CD14-positive monocyte (primary cell): ENCODE results near the gene EIF2B2. TPM values are rescaled to one million over a fixed set of nuclear protein-coding genes. Genes with fewer than 3 reads are reported as not detected.

Experiments used
- DNase-seq, 3 donors: peaks; one replicate each; pipeline ENCODE4 v3.0.0-alpha.2; 2011 to 2022
- H2AFZ ChIP-seq: 2 replicates; pipeline ENCODE4 v1.6.0; 2012; ENCODE audit warnings: mild to moderate bottlenecking, low read depth, low read length, inconsistent platforms; ENCODE audit not compliant: insufficient read depth, poor library complexity, severe bottlenecking
- H3K27ac ChIP-seq, 2 donors: 1 replicate in 1 of 2; 2 replicates in 1 of 2; pipeline ENCODE4 v1.5.1; 2012 to 2013; ENCODE audit warnings: low read length in 2 of 2, control low read depth in 1 of 2, inconsistent platforms in 1 of 2, low read depth in 1 of 2, mild to moderate bottlenecking in 1 of 2
- H3K27me3 ChIP-seq, 2 donors: one replicate each; pipeline versions ENCODE4 v1.6.0 to v1.6.1; 2011 to 2013; ENCODE audit warnings: low read length in 2 of 2; ENCODE audit not compliant: control insufficient read depth in 2 of 2, insufficient read depth in 2 of 2
- H3K36me3 ChIP-seq, 2 donors: replicated peaks in 1 of 2; 1 replicate in 1 of 2; 2 replicates in 1 of 2; pipeline versions ENCODE4 v1.5.1 to v1.6.1; 2012 to 2013; ENCODE audit warnings: low read length in 2 of 2, control low read depth in 1 of 2, inconsistent platforms in 1 of 2, mild to moderate bottlenecking in 1 of 2; ENCODE audit not compliant: insufficient read depth in 2 of 2, control insufficient read depth in 1 of 2
- H3K4me1 ChIP-seq, 2 donors: 1 replicate in 1 of 2; 2 replicates in 1 of 2; pipeline versions ENCODE4 v1.5.1 to v1.6.1; 2012 to 2013; ENCODE audit warnings: low read length in 2 of 2, control low read depth in 1 of 2, inconsistent platforms in 1 of 2, mild to moderate bottlenecking in 1 of 2, moderate library complexity in 1 of 2; ENCODE audit not compliant: insufficient read depth in 2 of 2, control insufficient read depth in 1 of 2
- H3K4me2 ChIP-seq: replicated peaks from 2 replicates; pipeline ENCODE3; 2012; ENCODE audit warnings: low read length, moderate library complexity, mild to moderate bottlenecking; ENCODE audit not compliant: poor library complexity, severe bottlenecking; ENCODE audit errors: extremely low read depth
- H3K4me3 ChIP-seq, 3 experiments: fragments of 200-600 bp in 1 of 3; sonication (generic) in 1 of 3; replicated peaks in 1 of 3; 1 replicate in 2 of 3; 2 replicates in 1 of 3; pipeline ENCODE4 v1.5.1; 2011 to 2013; ENCODE audit warnings: low read length in 3 of 3, mild to moderate bottlenecking in 3 of 3, control low read depth in 2 of 3, low read depth in 2 of 3, inconsistent platforms in 1 of 3, moderate library complexity in 1 of 3
- H3K79me2 ChIP-seq: 2 replicates; pipeline ENCODE4 v1.6.0; 2012; ENCODE audit warnings: mild to moderate bottlenecking, control low read depth, inconsistent platforms, low read length, moderate library complexity; ENCODE audit not compliant: insufficient read depth
- H3K9ac ChIP-seq: 2 replicates; pipeline ENCODE4 v1.6.0; 2017; ENCODE audit warnings: low read length, mild to moderate bottlenecking; ENCODE audit not compliant: insufficient read depth, poor library complexity, severe bottlenecking
- H3K9me3 ChIP-seq, 2 donors: replicated peaks in 1 of 2; 1 replicate in 1 of 2; 2 replicates in 1 of 2; pipeline versions ENCODE4 v1.5.1 to v1.6.1; 2012 to 2013; ENCODE audit warnings: low read length in 2 of 2, control low read depth in 1 of 2; ENCODE audit not compliant: control insufficient read depth in 1 of 2, insufficient read depth in 1 of 2
- H4K20me1 ChIP-seq: 2 replicates; pipeline ENCODE4 v1.6.0; 2012; ENCODE audit warnings: mild to moderate bottlenecking, low read length, control low read depth, moderate library complexity; ENCODE audit not compliant: insufficient read depth
- H3K27ac Mint-ChIP-seq, 7 donors: one replicate each; pipeline ENCODE4 v1.8.0; 2020; ENCODE audit warnings: mild to moderate bottlenecking in 7 of 7, mixed read lengths in 7 of 7, moderate library complexity in 6 of 7, inconsistent platforms in 2 of 7
- H3K27me3 Mint-ChIP-seq, 3 donors: one replicate each; pipeline ENCODE4 v1.8.0; 2021 to 2022; ENCODE audit warnings: low read depth in 3 of 3, mild to moderate bottlenecking in 3 of 3, mixed read lengths in 3 of 3, moderate library complexity in 3 of 3, inconsistent platforms in 1 of 3
- H3K36me3 Mint-ChIP-seq, 2 donors: one replicate each; pipeline ENCODE4 v1.8.0; 2020; ENCODE audit warnings: mixed read lengths in 2 of 2, inconsistent platforms in 1 of 2, mild to moderate bottlenecking in 1 of 2
- H3K4me1 Mint-ChIP-seq: one replicate; pipeline ENCODE4 v1.8.0; 2020; ENCODE audit warnings: mild to moderate bottlenecking, mixed read lengths
- H3K4me3 Mint-ChIP-seq, 2 donors: one replicate each; pipeline ENCODE4 v1.8.0; 2020; ENCODE audit warnings: mild to moderate bottlenecking in 2 of 2, mixed read lengths in 2 of 2, moderate library complexity in 1 of 2
- H3K9me3 Mint-ChIP-seq, 7 donors: one replicate each; pipeline ENCODE4 v1.8.0; 2020 to 2022; ENCODE audit warnings: mixed read lengths in 7 of 7, mild to moderate bottlenecking in 6 of 7, moderate library complexity in 6 of 7, inconsistent platforms in 2 of 7
- CTCF ChIP-seq: fragments of 200-600 bp; IDR thresholded peaks from one replicate; pipeline ENCODE4 v1.8.0; 2022; ENCODE audit warnings: antibody characterized with exemption, mild to moderate bottlenecking
- WGBS: methylation state at CpG from one replicate; pipeline ENCODE4 v1.1.5; 2013; ENCODE audit warnings: missing lambda C conversion rate; ENCODE audit not compliant: insufficient coverage; 5-methylcytosine and 5-hydroxymethylcytosine counted together
- intact Hi-C, 2 donors: fragments of 100-400 bp; cut with micrococcal nuclease; formaldehyde crosslinking; loops; one replicate each; pipeline versions ENCODE4 v1.15.0 to v1.15.1; 2023
- polyA plus RNA-seq, 3 donors: library from polyadenylated mRNA; depleted of rRNA in 1 of 3; unstranded in 2 of 3; stranded (reverse) in 1 of 3; fragments of 300-500 nt in 2 of 3; fragments of >200 nt in 1 of 3; fragmentation: Illumina TruSeq in 2 of 3; gene quantifications; 1 replicate in 2 of 3; 2 replicates in 1 of 3; pipeline ENCODE4 v1.2.3, GENCODE V29; 2012 to 2021

The EIF2B2 gene
- polyA plus RNA-seq, 3 donors = 20.8 to 26.3 (median 23.9) TPM

- 100% methylated on average over 1 of the region's 2 CpGs for WGBS
- no peak for TF ChIP-seq CTCF
- DNase-seq = no peak
- no peaks in the 10 kb centered on the region for H3K27me3 ChIP-seq
- no peaks in the 10 kb centered on the region for H3K79me2 ChIP-seq
- intact Hi-C loops = no loop called here
- H3K36me3 Mint-ChIP-seq = peaks cover 43 to 61% of the 10 kb centered on the region in 2 donors
- peaks cover 37 to 57% of the 10 kb centered on the region in 2 donors for H3K36me3 ChIP-seq
- H3K27ac ChIP-seq = no peak overlapping the region
- no peak overlapping the region for H2AFZ ChIP-seq
- no peaks in the 10 kb centered on the region for H3K4me1 ChIP-seq
- H3K4me1 Mint-ChIP-seq = peaks cover 6% of the 10 kb centered on the region
- H3K9me3 ChIP-seq = no peaks in the 10 kb centered on the region
- no peak overlapping the region for H3K4me3 Mint-ChIP-seq
- peak overlapping the region in 1 of 7 donors; percentile 8 for H3K27ac Mint-ChIP-seq
- H3K4me2 ChIP-seq = no peak overlapping the region
- H3K4me3 ChIP-seq = no peak overlapping the region
- no peaks in the 10 kb centered on the region for H4K20me1 ChIP-seq
- H3K27me3 Mint-ChIP-seq = no peaks in the 10 kb centered on the region
- no peaks in the 10 kb centered on the region for H3K9me3 Mint-ChIP-seq
- no peak overlapping the region for H3K9ac ChIP-seq
Observed at GRCh38 chr14:75040959-75041358, 38.2 kb downstream of the EIF2B2 start.

GRCh38 chr14:75041613-75042012 lies 38.9 kb downstream of the EIF2B2 start:
- H3K4me2 ChIP-seq = no peak overlapping the region
- TF ChIP-seq CTCF = no peak
- no peaks in the 10 kb centered on the region for H3K9me3 ChIP-seq
- no peaks in the 10 kb centered on the region for H3K79me2 ChIP-seq
- no peak overlapping the region for H3K4me3 Mint-ChIP-seq
- no peaks in the 10 kb centered on the region for H4K20me1 ChIP-seq
- no peaks in the 10 kb centered on the region for H3K27me3 Mint-ChIP-seq
- no peaks in the 10 kb centered on the region for H3K4me1 ChIP-seq
- peaks cover 6% of the 10 kb centered on the region for H3K4me1 Mint-ChIP-seq
- intact Hi-C loops = no loop called here
- no peak overlapping the region for H3K27ac ChIP-seq
- H3K27ac Mint-ChIP-seq = no peak overlapping the region
- H3K36me3 Mint-ChIP-seq = peaks cover 43 to 60% of the 10 kb centered on the region in 2 donors
- DNase-seq = no peak
- WGBS = no CpG with 5 or more reads among the region's 4 CpGs
- H2AFZ ChIP-seq = no peak overlapping the region
- H3K9ac ChIP-seq = no peak overlapping the region
- H3K27me3 ChIP-seq = no peaks in the 10 kb centered on the region
- H3K4me3 ChIP-seq = no peak overlapping the region
- no peaks in the 10 kb centered on the region for H3K9me3 Mint-ChIP-seq
- H3K36me3 ChIP-seq = peaks cover 36 to 52% of the 10 kb centered on the region in 2 donors
